Brain microvascular endothelial cell (primary cell): ENCODE measurements around the gene TMSB10.
"Not testable (repeated sequence)": the region's sequence is repeated elsewhere in the genome, so short reads cannot be mapped to it uniquely, and the experiment has no call there.

ENCODE experiments used
- DNase-seq: peaks from one replicate; pipeline ENCODE4 v3.0.0-alpha.2; 2020
- H3K27ac ChIP-seq: fragments of 250-450 bp; sonication (Bioruptor Pico); 2 replicates; pipeline ENCODE4 v1.5.1; 2020; ENCODE audit warnings: mild to moderate bottlenecking, moderate library complexity
- H3K27me3 ChIP-seq: fragments of 250-450 bp; sonication (Bioruptor Pico); replicated peaks from 2 replicates; pipeline ENCODE4 v1.5.1; 2020; ENCODE audit warnings: mild to moderate bottlenecking
- H3K36me3 ChIP-seq: fragments of 250-450 bp; sonication (Bioruptor Pico); replicated peaks from 2 replicates; pipeline ENCODE4 v1.5.1; 2020; ENCODE audit warnings: mild to moderate bottlenecking
- H3K4me3 ChIP-seq: 2 replicates; pipeline ENCODE4 v1.5.1; 2011; ENCODE audit warnings: low read depth, mild to moderate bottlenecking, control low read depth, low read length, moderate library complexity
- CTCF ChIP-seq: IDR thresholded peaks from 2 replicates; pipeline ENCODE4 v1.5.1; 2011; ENCODE audit warnings: low read depth, mild to moderate bottlenecking, moderate library complexity, low read length, control low read depth, inconsistent platforms; ENCODE audit errors: missing control alignments
- in situ Hi-C: cut with HindIII; loops from 2 replicates; pipeline ENCODE4 v1.10.0; 2017; ENCODE audit warnings: low sequenced_read_pairs, low pct_ligation_motif_present

TMSB10 gene

GRCh38 chr2:84908948-84909713, 3.7 kb downstream of the TMSB10 start:
- no peak for DNase-seq
- H3K36me3 ChIP-seq = peaks cover 13% of the 10 kb centered on the region
- TF ChIP-seq CTCF = no peak
- H3K4me3 ChIP-seq = no peak overlapping the region
- in situ Hi-C loops = no loop called here
- no peaks in the 10 kb centered on the region for H3K27me3 ChIP-seq
- H3K27ac ChIP-seq = no peak overlapping the region

- in situ Hi-C loops = no loop called here
- no peak overlapping the region for H3K4me3 ChIP-seq
- H3K27me3 ChIP-seq = no peaks in the 10 kb centered on the region
- H3K27ac ChIP-seq = no peak overlapping the region
- H3K36me3 ChIP-seq = peaks cover 7% of the 10 kb centered on the region
- no peak for TF ChIP-seq CTCF
- DNase-seq = no peak
Measured at GRCh38 chr2:84911135-84911678, 5.8 kb downstream of the TMSB10 start.

- Histone ChIP-seq H3K36me3 (no peaks in the 10 kb centered on the region), H3K27me3 (no peaks in the 10 kb centered on the region), H3K27ac (no peak overlapping the region), H3K4me3 (no peak overlapping the region)
- no peak for TF ChIP-seq CTCF
- DNase-seq = no peak
- in situ Hi-C loops = no loop called here
Measured at GRCh38 chr2:84912984-84913383, 7.5 kb downstream of the TMSB10 start.

- H3K36me3 ChIP-seq = no peaks in the 10 kb centered on the region
- no peak for DNase-seq
- in situ Hi-C loops = no loop called here
- TF ChIP-seq CTCF = no peak
- no peak overlapping the region for H3K27ac ChIP-seq
- H3K4me3 ChIP-seq = no peak overlapping the region
- H3K27me3 ChIP-seq = no peaks in the 10 kb centered on the region
Measured at GRCh38 chr2:84914334-84914733, 8.9 kb downstream of the TMSB10 start.

- H3K27ac ChIP-seq, H3K36me3 ChIP-seq, H3K4me3 ChIP-seq, in situ Hi-C loops, DNase-seq, H3K27me3 ChIP-seq: not testable (repeated sequence)
Measured at GRCh38 chr2:84915675-84916074, 10.2 kb downstream of the TMSB10 start.

- in situ Hi-C loops, H3K4me3 ChIP-seq, H3K36me3 ChIP-seq, DNase-seq, H3K27ac ChIP-seq, H3K27me3 ChIP-seq: not testable (repeated sequence)
Measured at GRCh38 chr2:84917821-84918220, 12.4 kb downstream of the TMSB10 start.

- no peak for DNase-seq
- in situ Hi-C loops = no loop called here
- Histone ChIP-seq H3K36me3 (no peaks in the 10 kb centered on the region), H3K27me3 (no peaks in the 10 kb centered on the region), H3K27ac (no peak overlapping the region), H3K4me3 (no peak overlapping the region)
- no peak for TF ChIP-seq CTCF
Measured at GRCh38 chr2:84918430-84918829, 13.0 kb downstream of the TMSB10 start.
